NCI-H1105 treated with DMSO at 0.1 percent for 48 hours (cell line): ENCODE measurements around the gene PEG3.

Experiments used
- DNase-seq: peaks from one replicate; lab custom pipeline; 2025; lab: John Stamatoyannopoulos, UW

The PEG3 gene

DNA sequence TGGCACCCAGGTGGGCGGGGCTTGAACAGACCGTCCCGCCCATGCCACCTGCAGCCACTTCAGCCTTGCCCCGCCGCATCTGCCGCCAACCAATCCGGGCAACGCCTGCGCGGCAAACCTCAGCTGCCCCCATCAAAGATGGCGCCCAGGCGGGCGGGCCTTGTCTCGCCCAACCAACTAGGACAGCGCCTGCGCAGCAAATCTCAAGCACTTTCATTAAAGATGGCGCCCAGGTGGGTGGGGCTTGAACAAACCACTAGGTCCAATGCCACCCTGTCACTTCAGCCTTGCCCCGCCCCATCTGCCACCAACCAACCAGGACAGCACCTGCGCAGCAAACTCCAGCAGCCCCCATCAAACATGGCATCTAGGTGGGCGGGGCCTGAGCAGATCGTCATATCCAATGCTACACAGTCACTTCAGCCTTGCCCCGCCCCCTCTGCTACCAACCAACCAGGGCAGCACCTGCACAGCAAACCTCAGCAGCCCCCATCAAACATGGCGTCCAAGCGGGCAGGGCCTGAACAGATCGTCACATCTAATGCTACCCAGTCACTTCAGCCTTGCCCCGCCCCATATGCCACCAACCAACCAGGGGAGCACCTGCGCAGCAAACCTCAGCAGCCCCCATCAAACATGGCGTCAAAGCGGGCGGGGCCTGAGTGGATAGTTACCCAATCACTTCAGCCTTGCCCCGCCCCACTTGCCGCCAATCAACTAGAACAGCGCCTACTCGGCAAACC is 1.4 kb downstream of the PEG3 start:
- no peak for DNase-seq

GRCh38 chr19:56838024-56838908 is 2.3 kb downstream of the PEG3 start:
- DNase-seq: no peak

GRCh38 chr19:56837492-56838023 is 3.0 kb downstream of the PEG3 start:
- DNase-seq: no peak

GRCh38 chr19:56837004-56837403 is 3.5 kb downstream of the PEG3 start:
- DNase-seq: no peak

DNA sequence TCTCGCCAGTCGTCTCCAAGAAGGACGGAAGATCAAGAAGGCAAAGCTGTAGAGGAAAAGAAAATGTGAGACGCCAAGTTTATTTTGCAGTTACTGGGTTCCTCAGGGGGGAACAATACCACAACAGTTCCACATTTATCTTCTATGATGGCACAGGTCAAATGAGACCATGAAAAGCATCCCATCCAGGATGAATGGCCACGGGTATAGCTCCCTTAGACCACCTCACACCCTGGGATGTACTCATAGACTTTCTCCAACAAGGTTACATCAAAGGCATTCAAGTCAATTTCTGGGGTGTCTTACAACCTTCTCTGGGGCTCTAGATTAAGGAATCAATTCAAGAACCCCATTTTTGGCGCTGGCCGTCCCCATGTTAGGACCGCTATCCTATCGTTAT is 4.5 kb downstream of the PEG3 start:
- no peak for DNase-seq

DNA sequence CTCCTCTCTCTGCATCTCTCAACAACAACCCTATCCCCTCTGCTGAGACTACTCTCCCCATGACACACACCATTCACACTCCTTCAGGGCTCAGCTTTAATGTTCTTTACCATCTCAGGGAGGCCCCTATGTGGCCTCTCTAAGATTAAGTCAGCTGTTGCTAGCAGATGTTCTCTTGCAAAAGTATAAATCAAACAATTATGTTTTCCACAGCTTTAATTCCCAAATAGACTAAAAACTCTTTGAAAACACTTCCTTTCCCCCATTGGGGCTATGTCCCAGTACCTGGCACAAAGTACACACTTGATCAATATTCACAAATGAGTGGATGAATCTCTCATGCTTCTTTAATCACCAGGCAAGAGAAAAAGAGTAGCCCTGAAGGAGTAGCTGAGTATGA is 5.1 kb downstream of the PEG3 start:
- no peak for DNase-seq

GRCh38 chr19:56834564-56835375 is 5.8 kb downstream of the PEG3 start:
- no peak for DNase-seq

DNA sequence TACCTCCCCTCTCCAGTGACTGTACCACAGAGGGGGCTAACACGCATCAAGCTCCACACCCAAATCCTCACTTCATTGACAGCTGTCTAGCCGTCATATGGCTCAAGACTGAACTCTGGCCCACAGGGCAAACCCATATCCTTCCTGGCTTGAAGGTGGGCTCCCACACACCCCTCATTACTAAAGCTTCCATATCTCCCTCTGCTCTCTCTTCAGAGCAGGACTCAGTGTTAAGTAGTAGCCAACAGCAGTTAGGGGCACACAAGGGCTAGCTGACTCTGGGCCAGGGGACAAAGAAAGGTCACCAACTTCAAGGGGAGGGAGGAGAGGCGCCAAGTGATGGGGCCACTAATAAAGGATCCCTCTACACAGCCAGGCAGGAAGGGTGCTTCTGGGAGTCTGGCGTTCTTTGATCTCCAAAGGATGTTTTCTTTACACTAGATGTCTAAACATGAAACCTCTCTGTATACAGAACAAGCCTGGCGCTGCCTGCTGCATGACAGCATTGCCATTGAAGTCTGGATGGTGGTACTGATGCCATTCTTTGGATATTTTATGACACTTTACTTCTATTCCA is 8.1 kb downstream of the PEG3 start:
- DNase-seq: no peak

GRCh38 chr19:56831255-56831654 is 9.3 kb downstream of the PEG3 start:
- no peak for DNase-seq

GRCh38 chr19:56829596-56829995 is 10.9 kb downstream of the PEG3 start:
- DNase-seq: no peak

DNA sequence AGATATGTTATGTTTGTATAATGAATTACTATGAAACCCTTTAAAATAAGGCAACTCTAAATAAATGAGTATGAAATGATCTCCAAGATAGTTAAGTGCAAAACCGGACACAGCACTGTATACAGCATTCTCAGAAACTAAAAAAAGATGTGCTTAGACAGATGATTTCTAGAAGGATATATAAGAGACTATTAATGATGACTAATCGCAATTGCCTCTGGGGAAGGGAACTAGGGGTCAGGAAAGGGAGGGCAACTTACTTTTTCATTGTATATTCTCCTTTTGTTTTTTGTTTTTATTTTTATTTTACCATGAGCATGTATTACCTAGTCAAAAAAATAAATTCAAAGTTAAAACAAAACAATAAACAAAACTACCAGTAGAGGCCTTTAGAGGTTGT is 12.8 kb downstream of the PEG3 start:
- DNase-seq: no peak

- DNase-seq: no peak
These were observed 16.6 kb downstream of the PEG3 start for GRCh38 chr19:56823956-56824355.

DNA sequence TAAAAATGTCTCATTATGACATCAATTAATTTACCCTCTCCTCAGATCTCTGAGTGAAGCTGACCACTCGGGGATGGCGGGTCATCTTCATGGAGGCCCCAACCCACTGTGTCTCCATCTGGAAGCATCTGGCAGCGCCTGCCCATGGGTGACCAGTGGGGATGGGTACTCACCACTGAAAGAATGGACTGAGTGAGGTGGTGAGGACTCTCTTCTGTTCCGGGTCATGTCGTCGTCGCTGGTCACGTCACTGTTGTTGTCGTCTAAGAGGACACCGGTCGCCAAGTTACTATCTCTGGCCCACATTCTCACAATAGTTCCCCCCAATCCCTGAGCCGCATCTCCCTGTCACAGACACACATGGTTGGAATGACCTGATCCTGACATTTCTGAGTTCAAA is 17.1 kb downstream of the PEG3 start:
- DNase-seq: no peak

GRCh38 chr19:56822755-56823154 is 17.8 kb downstream of the PEG3 start:
- no peak for DNase-seq

- DNase-seq: no peak
These were observed 18.9 kb downstream of the PEG3 start for GRCh38 chr19:56821675-56822074.

- DNase-seq: no peak
These were observed 19.3 kb downstream of the PEG3 start for GRCh38 chr19:56821209-56821608.

DNA sequence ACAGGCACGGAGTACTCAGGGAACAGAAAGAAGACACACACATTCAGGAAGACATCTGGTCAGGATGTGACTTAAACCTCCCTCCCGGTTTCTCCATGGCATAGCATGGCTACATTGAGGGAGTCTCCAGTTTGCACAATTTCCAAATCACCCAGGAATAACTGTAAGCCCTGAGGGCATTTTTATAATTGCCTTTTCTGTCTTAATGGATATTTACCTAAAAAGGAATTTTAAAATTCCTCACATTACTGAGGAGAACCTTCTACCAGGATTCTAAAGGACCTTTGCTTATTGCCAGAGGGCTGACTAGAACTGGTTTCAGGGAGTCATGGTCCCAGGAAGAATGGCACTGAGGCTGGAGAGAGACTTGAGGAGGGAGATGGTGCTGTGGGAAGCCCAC is 21.4 kb downstream of the PEG3 start:
- no peak for DNase-seq

DNA sequence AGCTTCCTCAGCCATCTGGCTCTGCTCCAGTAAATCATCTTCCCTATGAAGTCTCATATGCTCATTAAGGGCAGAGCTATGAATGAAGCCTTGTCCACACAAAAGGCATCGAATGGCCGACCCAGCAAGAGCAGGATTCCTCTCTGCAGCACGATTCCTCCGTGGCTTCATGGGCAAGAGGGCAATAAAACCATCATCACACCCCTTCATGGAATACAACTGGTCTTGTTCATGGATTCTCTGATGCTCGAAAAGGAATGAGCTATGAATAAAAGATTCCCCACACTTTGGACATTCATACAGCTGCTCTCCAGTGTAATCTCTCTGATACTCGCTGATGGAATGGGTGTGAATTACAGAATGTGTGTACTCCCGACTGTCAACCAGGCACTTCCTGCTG is 25.9 kb downstream of the PEG3 start:
- DNase-seq: no peak

DNA sequence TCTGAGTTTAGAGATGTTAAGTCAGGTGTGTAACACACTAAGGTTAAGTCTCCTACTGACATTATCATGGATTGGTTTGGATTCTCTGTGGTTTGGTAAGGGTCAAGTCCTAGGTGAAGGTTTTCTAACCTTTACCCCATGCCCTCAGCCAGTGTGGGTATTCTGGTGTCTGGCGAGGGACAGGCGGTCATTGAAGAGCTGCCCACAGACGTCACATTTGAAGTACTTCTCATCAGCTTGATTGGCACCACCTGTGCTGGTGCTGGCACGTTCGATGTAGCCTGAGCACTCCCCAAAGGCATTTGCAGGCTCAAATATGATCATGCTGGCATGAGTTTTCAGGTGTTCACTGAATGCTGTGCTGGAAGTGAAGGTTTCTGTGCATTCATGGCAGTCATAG is 27.0 kb downstream of the PEG3 start:
- no peak for DNase-seq

- no peak for DNase-seq
These were observed 29.0 kb downstream of the PEG3 start for GRCh38 chr19:56811480-56811879.

- DNase-seq: no peak
These were observed 30.3 kb downstream of the PEG3 start for GRCh38 chr19:56810260-56810659.
